SK-N-DZ (cell line): ENCODE results near the gene STX7.

Experiments used
- DNase-seq: peaks from one replicate; pipeline ENCODE4 v3.0.0-alpha.2; 2015; ENCODE audit warnings: low spot score

The STX7 gene

DNA sequence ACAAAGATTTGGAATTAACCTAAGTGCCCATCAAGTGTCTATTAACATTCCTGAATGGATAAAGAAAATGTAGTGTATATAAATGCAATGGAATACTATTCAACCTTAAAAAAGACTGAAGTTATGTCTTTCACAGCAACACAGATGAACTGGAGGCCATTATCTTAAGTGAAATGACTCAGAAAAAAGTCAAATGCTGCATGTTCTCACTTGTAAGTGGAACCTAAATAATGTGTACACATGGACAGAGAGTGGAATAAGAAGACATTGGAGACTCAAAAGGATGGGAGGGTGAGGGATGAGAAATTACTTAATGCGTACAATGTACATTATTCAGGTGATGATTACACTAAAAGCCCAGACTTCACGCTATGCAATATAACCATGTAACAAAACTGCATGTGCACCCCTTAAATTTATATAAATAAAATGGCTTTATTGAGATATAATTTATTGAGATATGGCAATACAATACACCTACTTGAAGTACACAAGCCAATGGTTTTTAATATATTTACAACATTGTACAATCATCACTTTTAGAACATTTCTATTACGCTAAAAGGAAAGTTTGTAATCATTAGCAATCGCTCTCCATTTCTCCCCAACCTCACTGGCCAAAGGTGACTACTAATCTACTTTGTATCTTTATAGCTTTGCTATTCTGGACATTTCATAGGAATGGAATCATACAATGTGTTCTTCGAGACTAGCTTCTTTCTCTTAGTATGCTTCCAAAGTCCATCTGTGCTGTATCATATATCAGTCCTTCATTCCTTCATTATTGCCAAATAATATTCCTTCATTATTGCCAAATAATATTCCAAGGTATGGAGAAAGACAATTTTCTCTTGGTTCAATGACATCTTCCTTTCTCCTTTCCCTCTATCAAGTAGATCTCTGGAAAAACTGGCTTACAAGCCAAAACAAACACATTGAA lies 5.8 kb downstream of the STX7 start:
- DNase-seq: no peak

DNA sequence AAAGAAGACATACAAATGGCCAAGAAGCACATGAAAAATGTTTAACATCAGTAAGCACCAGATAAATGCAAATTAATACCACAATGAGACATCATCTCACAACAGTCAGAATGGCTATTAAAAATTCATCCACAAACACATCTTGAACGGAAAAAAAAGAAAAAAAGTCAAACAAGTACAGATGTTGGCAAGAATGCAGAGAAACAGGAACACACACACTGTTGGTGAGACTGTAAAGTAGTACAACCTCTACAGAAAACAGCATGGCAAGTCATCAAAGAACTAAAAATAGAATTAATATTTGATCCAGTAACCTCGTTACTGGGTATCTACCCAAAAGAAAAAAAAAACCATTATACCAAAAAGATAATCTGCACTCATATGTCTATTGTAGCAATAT lies 6.5 kb downstream of the STX7 start:
- no peak for DNase-seq

DNA sequence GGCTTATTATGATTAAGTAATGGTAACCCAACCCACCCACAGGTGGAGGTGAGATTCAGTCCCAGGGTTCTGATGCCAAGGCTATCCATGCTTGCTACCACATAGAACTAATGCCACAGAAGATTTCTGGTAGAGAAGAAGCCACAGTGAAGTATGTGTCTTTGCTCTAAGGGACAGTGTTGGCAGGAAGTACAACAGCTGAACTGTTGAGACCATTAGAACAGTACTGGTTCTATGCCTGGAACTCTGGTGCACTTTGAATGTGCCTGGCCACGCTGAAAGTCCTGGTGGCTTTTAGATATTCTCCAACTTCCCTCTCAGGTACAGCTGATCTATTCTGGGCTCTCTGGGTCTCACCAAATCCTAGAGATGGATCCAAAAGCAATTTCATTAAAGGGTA lies 7.8 kb downstream of the STX7 start:
- no peak for DNase-seq

DNA sequence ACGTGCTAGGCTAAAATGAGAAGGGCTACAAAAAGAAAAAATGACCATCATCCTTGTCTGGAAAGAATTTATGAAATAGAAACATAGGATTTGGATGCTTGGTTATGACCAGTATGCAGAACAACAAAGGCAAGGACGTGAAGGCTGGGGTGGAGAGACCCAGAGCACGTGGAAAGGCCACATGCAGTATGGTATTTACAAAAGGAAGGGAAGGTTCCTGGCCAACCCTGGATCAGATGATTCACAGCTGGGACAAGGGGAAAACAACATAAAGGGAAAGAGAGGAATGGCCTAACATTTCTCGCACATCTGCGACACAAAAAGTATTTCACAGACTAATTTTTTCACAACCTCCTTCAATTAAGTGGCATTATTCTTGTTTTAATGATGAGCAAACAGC lies 8.2 kb downstream of the STX7 start:
- no peak for DNase-seq

DNA sequence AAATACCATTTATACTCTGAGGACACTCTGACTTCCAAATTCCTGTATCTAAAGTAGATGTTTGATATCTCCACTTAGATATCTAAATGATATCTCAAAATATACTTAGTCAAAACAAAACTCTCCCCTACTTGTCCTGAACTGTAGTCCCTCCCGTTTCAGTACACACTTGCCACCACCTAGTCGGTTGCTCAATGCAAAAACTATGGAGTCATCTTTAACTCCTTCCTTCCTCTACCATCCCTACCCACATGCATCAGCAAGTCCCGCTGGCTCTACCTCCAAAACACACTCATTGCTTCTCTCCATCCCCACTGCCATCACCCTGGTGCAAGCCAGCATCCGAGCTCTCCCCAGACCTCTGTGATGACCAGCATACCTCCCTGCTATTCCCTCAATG lies 13.2 kb downstream of the STX7 start:
- DNase-seq: no peak

DNA sequence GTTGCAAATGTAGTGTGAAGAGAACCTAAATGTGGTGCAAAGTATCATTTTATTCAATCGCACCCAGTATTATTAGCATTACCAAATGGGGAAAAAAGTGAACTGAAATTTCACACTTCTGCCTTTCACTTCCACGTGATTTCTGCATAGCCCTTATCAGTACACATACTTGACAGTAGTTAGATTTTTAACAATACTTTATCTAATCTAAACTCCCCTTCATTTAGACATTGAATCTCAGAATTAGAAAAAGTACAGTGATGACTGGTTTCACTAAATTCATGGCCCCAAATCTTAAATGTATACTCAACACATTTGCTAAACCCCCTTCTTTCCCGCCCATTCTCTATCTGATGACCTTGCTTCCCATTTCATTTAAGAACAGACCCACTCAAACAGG lies 14.3 kb downstream of the STX7 start:
- no peak for DNase-seq

DNA sequence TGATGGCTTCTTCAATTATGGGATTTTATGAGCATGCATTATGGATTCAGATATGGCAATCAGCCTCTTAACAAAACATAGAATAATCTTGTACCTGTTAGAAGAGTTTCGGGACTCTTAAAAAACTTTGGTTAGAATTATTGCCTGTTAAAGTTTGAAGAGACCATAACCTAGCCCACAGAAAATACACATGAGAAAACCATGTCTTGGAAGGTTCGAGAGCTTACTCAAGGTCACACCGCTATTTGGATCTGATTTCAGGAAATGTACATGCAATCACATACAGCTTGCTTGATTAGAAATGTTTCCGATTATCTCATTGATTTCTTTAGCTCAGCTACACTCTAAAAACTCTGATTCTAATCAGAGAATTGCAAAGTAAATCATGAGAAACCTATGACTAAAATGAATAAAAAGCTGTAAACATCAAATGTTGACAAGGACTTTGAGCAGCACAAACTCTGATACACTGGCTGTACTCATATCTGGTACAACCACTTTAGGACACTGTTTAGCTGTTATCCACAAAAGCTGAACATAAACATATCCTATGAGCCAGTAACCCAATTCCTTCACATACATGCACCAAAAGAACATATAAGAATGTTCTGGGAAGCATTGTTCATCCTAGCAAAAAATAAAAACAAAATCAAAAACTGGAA lies 16.3 kb downstream of the STX7 start:
- DNase-seq: no peak

DNA sequence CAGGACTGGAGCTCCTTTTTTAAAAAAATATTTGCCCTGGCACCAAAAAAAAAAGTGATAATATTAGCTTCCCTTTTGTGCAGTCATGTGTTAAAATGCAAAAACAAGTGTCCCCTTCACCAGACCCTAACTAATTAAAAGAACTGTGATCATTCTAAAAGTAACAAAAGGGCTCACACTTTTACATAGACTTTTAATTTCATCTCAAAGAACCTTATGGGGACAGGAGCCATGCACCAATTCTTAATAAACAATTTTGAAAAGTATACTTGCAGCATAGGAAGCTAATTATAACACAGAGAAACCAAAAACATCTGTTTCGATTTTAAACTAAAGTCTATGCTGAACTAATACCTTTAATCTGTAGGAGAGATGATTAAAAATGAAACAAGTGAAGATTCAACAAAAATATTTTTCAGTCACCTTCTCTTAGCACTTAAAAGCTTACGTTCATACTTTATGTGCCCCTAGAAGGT lies 17.3 kb downstream of the STX7 start:
- no peak for DNase-seq

DNA sequence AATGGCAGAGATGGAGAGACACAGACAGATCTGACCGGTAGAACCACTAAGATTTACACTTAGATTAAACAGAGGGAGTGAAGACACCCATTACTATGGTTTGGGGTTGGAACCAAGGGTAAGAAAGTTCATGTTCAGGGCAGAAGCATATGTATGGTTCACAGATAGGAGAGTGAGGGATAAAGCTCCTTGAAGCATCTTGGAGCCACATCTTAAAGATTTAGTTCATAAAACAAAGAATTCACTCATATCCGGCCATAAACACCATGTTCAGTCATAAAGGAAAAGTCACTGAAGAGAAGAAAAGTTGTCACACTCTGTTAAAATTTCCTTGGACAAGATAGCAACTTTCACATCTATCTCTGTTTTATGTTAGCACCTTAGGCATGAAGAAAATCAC lies 18.0 kb downstream of the STX7 start:
- no peak for DNase-seq

DNA sequence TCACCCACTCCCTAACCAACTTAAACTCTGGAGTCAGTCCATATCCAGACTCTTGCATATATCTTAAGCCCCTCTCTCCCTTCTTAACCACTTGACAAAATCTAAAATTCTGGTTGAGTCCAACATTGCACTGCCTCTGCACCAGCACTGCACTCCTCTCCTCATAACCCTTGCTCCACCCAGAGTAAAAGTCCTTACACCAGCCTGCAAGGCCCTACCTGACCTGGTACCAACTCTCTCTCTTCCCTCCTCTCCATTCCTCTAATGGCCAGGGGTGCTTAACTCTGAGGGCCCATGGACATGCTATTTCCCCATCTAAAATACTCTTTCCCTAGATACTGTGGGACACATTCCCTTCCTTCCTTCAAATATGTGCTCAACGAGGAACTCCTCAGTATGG lies 21.0 kb downstream of the STX7 start:
- DNase-seq: no peak

DNA sequence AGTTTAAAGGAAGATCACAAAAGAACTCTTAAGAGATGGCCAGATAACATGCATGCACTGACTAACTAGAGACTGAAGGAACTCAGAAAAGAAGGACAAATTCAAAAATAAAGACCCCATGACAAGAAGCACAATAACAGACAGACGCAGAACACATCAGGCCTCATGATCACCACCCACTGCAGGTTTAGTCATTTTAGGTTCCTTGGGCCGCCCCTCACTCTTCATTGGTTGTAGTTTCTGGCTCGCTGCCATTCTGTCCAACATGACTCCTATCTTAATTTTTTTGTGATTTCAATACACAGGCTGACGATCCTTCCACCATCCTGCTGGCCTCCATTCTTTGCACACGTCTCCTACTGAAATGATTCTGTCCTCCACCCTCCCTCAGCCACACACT lies 21.6 kb downstream of the STX7 start:
- DNase-seq: no peak

DNA sequence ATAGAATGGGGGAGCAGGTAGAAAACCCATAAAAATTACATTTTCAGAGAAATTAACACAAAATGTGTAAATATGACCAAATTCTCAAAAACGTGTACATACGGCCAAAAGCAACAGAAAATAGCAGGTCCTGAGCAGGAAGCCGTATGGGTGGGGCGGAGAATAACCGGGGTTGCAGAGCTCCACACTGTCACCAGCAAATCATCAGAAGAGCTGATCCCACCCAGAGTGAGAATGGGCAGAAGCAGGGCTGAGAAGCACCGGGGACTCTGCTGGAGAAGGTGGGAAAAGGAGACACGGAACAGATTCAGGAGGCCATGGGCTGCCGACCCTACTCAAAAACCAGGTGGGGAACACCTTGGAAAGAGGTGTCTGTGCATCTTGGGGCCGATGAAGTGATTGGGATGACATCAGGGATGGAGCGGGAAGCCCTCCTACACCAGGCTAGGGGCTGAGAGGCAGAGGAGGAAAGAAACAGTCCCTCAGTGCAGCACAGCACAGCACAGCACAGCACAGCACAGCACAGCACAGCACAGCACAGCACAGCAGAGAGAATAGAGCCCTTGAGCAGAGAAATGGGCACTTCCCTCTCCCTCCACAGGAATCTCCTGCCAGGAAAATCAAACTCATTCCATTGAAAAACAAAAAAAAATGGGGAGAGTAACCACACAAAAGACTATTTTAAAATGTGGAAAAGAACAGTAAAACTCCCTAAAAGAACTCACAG lies 22.3 kb downstream of the STX7 start:
- no peak for DNase-seq

DNA sequence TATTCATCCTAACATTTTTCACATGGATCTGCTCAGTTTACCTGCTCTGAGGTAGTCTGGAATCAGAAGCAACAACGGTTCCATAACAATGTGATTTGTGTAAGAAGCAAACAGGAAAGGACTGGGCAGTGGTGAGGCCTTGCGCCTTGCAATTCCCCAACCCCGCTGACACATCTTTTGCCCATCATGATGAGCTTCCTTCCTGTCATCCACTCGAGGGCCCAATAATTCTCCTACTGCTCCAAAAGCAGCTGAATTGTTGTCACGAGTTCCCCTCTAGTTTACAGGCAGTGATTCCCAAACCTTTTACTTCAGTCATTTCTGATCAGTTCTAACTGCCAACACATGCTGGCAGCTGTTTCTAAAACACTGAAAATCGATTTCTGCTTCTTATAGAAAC lies 22.9 kb downstream of the STX7 start:
- DNase-seq: no peak

DNA sequence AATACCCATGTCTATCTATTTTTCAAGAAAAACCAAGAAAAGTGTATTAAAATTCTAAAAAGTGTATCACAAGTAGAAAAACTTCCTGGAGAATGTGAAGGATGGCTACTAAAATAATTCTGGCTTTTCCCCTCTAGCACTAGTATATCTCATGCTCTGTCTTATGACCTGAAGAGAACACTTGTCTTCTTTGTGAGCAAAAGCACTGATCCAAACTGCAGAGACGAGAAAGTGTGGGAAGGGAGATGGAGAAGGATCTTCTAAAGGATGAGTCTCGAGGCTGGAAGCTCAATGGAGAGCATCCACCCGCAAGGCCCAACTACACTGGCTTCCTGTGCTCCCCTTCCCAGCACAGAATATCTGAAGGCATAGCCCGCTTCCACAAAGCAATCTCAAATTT lies 23.5 kb downstream of the STX7 start:
- no peak for DNase-seq

DNA sequence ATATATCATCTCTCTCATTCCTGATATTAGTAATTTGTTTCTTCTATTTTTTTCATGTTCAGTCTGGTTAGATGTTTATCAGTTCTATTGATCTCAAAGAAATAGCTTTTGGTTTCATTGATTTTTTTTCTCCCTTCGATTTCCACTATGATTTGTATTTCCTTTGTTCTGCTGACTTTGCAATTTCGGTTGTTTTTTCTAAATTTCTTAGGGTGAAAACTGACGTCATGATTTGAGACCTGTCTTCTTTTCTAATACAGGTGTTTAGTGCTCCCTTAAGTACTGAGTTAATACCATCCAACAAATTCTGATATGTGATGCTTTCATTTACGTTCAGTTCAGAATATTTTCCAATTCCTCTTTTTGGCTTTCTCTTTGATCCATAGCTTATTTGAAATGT lies 25.2 kb downstream of the STX7 start:
- no peak for DNase-seq

DNA sequence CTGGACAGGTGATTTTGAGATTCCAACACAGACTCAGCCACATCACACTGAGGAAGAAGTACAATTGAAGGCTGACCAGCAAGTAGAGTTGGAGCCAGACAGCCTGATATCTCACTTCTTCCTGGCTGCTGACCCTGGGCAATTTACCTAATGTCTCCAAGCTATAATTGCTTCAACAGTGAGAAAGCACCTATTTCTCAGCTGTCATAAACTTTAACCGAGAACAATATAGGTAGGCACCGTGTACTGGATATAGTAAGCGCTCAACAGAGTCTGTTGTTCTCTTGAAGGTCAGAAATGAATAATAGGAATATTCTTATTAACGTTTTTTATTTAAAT lies 28.3 kb downstream of the STX7 start:
- DNase-seq: no peak

DNA sequence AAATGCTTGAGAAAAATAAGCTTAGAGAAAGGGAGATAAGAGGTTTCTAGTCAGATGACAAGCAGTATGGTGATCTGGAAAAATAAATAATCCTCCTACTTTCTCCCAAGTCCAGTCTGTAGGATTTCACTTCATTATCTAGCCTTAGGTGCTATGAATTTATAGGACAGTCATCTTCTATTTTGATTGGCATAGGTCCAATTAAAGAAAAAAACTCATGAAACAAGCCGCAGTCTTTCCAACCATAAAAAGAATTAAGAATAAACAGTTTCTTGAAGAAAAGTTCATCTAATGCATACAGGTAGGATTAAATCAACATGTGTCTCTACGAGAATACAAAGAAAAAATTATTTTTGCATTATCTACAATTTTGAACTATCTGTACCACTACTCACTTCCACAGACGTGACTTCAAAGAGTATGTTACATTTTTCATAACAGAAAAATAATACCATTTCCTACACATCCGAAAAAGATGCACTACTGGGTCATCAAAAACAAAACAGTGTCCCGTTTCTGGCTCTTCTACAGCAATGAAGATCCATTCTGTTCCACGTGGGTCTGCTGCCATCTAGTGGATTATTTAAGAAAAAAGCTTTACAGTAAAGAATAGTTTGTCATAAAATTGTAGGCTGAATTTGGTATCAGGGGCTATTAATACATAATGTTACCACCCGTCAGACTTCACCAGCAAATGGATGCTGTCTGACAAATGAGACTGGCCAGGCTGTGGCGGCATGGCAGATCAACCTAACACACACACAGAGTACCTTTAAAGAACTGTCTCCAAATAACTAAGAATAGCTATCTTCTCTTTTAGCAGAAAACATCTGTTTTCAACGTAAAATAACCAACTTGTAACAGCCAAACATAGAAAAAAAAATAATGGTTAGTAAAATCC lies 28.9 kb downstream of the STX7 start:
- peak; percentile 67 for DNase-seq

DNA sequence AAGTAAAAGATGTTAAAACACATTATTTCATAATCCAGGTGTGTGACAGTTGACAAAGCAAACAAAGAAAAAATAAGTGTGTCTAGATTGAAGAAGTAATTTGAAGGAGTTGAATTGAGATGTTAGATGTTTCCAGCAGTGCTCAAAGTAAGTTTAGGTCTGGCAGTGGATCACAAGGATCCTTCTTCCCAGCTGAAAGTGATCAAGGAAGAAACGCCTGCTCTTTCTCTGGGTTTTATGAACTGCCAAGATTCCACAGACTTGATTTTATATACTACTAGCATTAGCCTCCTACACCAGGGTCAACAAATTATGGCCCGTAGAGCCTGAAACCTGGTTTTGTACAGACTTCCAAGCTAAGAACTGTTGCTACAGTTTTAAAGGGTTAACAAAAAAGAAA lies 30.3 kb downstream of the STX7 start:
- no peak for DNase-seq

DNA sequence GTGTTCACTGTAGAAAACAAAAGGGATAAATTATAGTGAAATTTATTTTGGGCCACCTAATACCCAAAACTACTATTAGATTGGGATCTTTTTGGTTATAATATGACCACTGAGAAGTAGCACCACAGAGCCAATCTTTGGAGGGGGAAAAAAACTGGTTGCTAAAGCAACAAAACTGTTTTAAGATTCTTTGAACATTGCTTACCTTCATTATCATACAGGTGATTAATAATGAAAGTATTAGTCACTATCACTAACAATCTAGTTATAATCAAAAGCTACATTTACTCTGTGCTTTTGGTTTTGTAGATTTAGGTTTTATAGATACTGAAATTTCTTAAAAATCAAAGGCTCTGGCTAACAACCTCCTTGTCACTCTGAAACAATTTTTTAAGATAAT lies 31.7 kb downstream of the STX7 start:
- no peak for DNase-seq

DNA sequence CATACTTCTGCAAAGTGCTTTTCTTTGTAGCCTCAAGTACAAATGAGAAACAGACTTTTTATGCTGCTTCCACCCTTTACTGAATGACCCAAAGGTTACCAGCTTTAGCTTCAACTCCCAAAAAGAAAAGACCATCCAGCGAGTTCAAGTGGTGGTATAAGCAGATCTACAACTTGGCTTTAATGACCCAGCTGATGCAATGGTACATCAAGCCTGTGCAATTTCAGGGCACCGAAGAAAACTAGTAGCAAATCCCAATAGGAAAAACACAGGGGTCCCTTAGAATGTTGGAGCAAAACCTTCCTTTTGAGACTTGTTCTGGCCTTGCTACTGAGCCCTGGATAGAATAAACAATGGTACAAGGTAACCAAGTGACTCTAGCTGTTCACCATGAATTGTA lies 33.8 kb downstream of the STX7 start:
- DNase-seq: no peak

DNA sequence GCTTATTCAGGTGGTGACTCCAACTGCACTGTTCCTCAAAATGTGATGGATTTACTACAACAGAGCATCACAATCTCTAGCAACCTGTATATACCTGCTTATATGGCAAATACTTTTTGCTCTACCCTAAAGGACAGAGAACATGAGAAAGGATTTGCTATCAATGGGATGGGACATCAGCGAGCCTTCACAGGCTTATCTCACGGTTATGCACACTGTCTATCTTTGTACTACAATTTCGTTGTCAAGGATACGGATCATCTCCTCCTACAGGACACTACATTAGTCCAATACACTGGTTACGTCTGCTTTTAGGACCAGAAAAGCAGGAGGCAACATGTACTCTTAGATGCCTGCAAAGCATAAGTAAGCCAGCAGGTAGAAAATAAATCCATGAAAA lies 34.2 kb downstream of the STX7 start:
- DNase-seq: no peak

DNA sequence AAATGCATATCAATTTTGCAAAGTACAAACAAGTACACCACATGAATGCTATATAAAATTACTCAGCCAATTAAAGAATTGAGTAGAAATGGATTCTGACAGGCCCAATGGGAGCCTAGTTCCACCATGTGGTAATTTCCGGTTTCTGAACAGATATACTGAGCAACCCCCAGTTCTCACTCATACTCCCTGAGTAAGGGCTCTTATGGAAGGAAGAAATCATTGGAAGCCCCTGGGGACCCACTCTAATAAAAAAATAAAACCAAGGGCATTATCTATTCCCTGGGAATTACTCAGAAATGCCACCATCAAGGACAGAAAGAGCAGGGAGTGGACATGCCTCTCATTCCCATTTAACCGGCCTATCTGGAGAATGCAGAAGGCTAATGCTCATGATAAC lies 34.6 kb downstream of the STX7 start:
- no peak for DNase-seq
